ENCODE data around the gene MAD1L1.

The MAD1L1 gene

DNA sequence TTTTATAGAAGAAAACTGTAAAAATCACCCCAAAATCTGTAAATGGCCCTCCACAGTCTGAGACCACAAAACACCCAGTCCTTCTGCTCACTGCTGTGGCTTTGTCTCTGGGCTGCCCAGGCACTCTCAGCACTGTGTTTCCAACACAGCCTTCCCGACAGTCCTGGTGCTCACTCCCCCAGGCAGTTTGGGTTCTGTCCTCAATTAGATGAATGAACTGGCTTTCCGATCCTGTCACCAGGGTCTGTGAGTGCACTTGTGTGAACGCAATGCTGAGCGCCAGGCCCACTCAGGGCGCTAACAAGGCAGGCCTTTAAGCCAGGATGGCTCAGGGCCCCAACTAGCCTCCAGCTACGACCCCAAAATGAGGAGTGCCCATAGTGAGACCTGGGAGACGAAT is 3.3 kb downstream of the MAD1L1 start:
- ATAC-seq (ENCODE audit: insufficient read depth, low read depth) = no peak
- peaks cover 65% of the 10 kb centered on the region for H3K36me3 ChIP-seq (ENCODE audit: insufficient read depth, low read length)
- H3K9me3 ChIP-seq (ENCODE audit: insufficient read depth, low read length, severe bottlenecking) = no peaks in the 10 kb centered on the region
- H3K27me3 ChIP-seq (ENCODE audit: insufficient read depth, low read length, poor library complexity) = no peaks in the 10 kb centered on the region
- 0 out of 2 replicates have a peak overlapping the region, but pooled peaks have one; percentile 84 for H3K4me2 ChIP-seq (ENCODE audit: insufficient read depth, low read length)
- H3K4me3 ChIP-seq (ENCODE audit: low read depth in 1 of 2, low read length in 2 of 2) = no peak overlapping the region
- H3K9ac ChIP-seq (ENCODE audit: low read depth, low read length) = no peak overlapping the region
- TF ChIP-seq EZH2 (IDR thresholded peaks at IDR 0.05; ENCODE audit: borderline replicate concordance, low read depth, low read length, severe bottlenecking) = no peak
- TF ChIP-seq, protein P1, sequence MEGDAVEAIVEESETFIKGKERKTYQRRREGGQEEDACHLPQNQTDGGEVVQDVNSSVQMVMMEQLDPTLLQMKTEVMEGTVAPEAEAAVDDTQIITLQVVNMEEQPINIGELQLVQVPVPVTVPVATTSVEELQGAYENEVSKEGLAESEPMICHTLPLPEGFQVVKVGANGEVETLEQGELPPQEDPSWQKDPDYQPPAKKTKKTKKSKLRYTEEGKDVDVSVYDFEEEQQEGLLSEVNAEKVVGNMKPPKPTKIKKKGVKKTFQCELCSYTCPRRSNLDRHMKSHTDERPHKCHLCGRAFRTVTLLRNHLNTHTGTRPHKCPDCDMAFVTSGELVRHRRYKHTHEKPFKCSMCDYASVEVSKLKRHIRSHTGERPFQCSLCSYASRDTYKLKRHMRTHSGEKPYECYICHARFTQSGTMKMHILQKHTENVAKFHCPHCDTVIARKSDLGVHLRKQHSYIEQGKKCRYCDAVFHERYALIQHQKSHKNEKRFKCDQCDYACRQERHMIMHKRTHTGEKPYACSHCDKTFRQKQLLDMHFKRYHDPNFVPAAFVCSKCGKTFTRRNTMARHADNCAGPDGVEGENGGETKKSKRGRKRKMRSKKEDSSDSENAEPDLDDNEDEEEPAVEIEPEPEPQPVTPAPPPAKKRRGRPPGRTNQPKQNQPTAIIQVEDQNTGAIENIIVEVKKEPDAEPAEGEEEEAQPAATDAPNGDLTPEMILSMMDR (IDR thresholded peaks at IDR 0.05; ENCODE audit: borderline replicate concordance, extremely low read depth, low read length, poor library complexity, severe bottlenecking) = no peak
- DNase-seq = no peak
- peaks cover 82% of the 10 kb centered on the region for H3K79me2 ChIP-seq (ENCODE audit: insufficient read depth, low read length)
- H3K27ac ChIP-seq (ENCODE audit: low read length) = no peak overlapping the region
- no peak overlapping the region for H2AFZ ChIP-seq (ENCODE audit: low read depth, low read length)
- peaks cover 42% of the 10 kb centered on the region for H3K4me1 ChIP-seq (ENCODE audit: insufficient read depth, low read length)
- peaks cover 52% of the 10 kb centered on the region for H4K20me1 ChIP-seq (ENCODE audit: insufficient read depth, low read length)

- DNase-seq (no peak), ATAC-seq (ENCODE audit: insufficient read depth, low read depth) (no peak)
- H3K36me3 ChIP-seq (ENCODE audit: insufficient read depth, low read length) = peaks cover 66% of the 10 kb centered on the region
- H3K4me3 ChIP-seq (ENCODE audit: low read depth in 1 of 2, low read length in 2 of 2) = no peak overlapping the region
- H3K4me2 ChIP-seq (ENCODE audit: insufficient read depth, low read length) = peak overlapping the region; percentile 18; the same call in 1 of the 2 replicates
- peaks cover 86% of the 10 kb centered on the region for H3K79me2 ChIP-seq (ENCODE audit: insufficient read depth, low read length)
- peaks cover 58% of the 10 kb centered on the region for H4K20me1 ChIP-seq (ENCODE audit: insufficient read depth, low read length)
- H3K4me1 ChIP-seq (ENCODE audit: insufficient read depth, low read length) = peaks cover 37% of the 10 kb centered on the region
- H3K27me3 ChIP-seq (ENCODE audit: insufficient read depth, low read length, poor library complexity) = no peaks in the 10 kb centered on the region
- TF ChIP-seq, protein P1 (IDR thresholded peaks at IDR 0.05; ENCODE audit: borderline replicate concordance, extremely low read depth, low read length, poor library complexity, severe bottlenecking) = no peak
- TF ChIP-seq EZH2 (IDR thresholded peaks at IDR 0.05; ENCODE audit: borderline replicate concordance, low read depth, low read length, severe bottlenecking) = no peak
- no peak overlapping the region for H3K9ac ChIP-seq (ENCODE audit: low read depth, low read length)
- no peak overlapping the region for H3K27ac ChIP-seq (ENCODE audit: low read length)
- H3K9me3 ChIP-seq (ENCODE audit: insufficient read depth, low read length, severe bottlenecking) = no peaks in the 10 kb centered on the region
- H2AFZ ChIP-seq (ENCODE audit: low read depth, low read length) = no peak overlapping the region
Measured at GRCh38 chr7:2228921-2229320, 3.8 kb downstream of the MAD1L1 start.

GRCh38 chr7:2227699-2228098 is 5.0 kb downstream of the MAD1L1 start:
- H3K9ac ChIP-seq (ENCODE audit: low read depth, low read length) = no peak overlapping the region
- no peaks in the 10 kb centered on the region for H3K9me3 ChIP-seq (ENCODE audit: insufficient read depth, low read length, severe bottlenecking)
- no peak overlapping the region for H3K27ac ChIP-seq (ENCODE audit: low read length)
- no peak overlapping the region for H2AFZ ChIP-seq (ENCODE audit: low read depth, low read length)
- peaks cover 80% of the 10 kb centered on the region for H3K79me2 ChIP-seq (ENCODE audit: insufficient read depth, low read length)
- DNase-seq = no peak
- no peaks in the 10 kb centered on the region for H3K27me3 ChIP-seq (ENCODE audit: insufficient read depth, low read length, poor library complexity)
- H3K4me2 ChIP-seq (ENCODE audit: insufficient read depth, low read length) = no peak overlapping the region
- peaks cover 78% of the 10 kb centered on the region for H3K36me3 ChIP-seq (ENCODE audit: insufficient read depth, low read length)
- H3K4me3 ChIP-seq (ENCODE audit: low read depth in 1 of 2, low read length in 2 of 2) = no peak overlapping the region
- no peak for TF ChIP-seq EZH2 (IDR thresholded peaks at IDR 0.05; ENCODE audit: borderline replicate concordance, low read depth, low read length, severe bottlenecking)
- TF ChIP-seq, protein P1 (IDR thresholded peaks at IDR 0.05; ENCODE audit: borderline replicate concordance, extremely low read depth, low read length, poor library complexity, severe bottlenecking) = no peak
- ATAC-seq (ENCODE audit: insufficient read depth, low read depth) = no peak
- H3K4me1 ChIP-seq (ENCODE audit: insufficient read depth, low read length) = peaks cover 27% of the 10 kb centered on the region
- peaks cover 61% of the 10 kb centered on the region for H4K20me1 ChIP-seq (ENCODE audit: insufficient read depth, low read length)

- H4K20me1 ChIP-seq (ENCODE audit: insufficient read depth, low read length) = peaks cover 55% of the 10 kb centered on the region
- H3K36me3 ChIP-seq (ENCODE audit: insufficient read depth, low read length) = peaks cover 96% of the 10 kb centered on the region
- no peak overlapping the region for H2AFZ ChIP-seq (ENCODE audit: low read depth, low read length)
- H3K9me3 ChIP-seq (ENCODE audit: insufficient read depth, low read length, severe bottlenecking) = no peaks in the 10 kb centered on the region
- DNase-seq = no peak
- H3K27ac ChIP-seq (ENCODE audit: low read length) = no peak overlapping the region
- ATAC-seq (ENCODE audit: insufficient read depth, low read depth) = no peak
- TF ChIP-seq, protein P1 (IDR thresholded peaks at IDR 0.05; ENCODE audit: borderline replicate concordance, extremely low read depth, low read length, poor library complexity, severe bottlenecking) = no peak
- TF ChIP-seq EZH2 (IDR thresholded peaks at IDR 0.05; ENCODE audit: borderline replicate concordance, low read depth, low read length, severe bottlenecking) = no peak
- peaks cover 61% of the 10 kb centered on the region for H3K79me2 ChIP-seq (ENCODE audit: insufficient read depth, low read length)
- no peak overlapping the region for H3K4me2 ChIP-seq (ENCODE audit: insufficient read depth, low read length)
- no peaks in the 10 kb centered on the region for H3K27me3 ChIP-seq (ENCODE audit: insufficient read depth, low read length, poor library complexity)
- H3K9ac ChIP-seq (ENCODE audit: low read depth, low read length) = no peak overlapping the region
- H3K4me1 ChIP-seq (ENCODE audit: insufficient read depth, low read length) = peaks cover 14% of the 10 kb centered on the region
- no peak overlapping the region for H3K4me3 ChIP-seq (ENCODE audit: low read depth in 1 of 2, low read length in 2 of 2)
Measured at GRCh38 chr7:2225830-2226229, 6.9 kb downstream of the MAD1L1 start.

All from DND-41 (cell line).